RWPE2 (cell line): ENCODE data around the gene KCNK3.
A peak's percentile ranks its signal among the peaks of the same experiment; 100 is the strongest.
"Not testable (repeated sequence)": the region's sequence is repeated elsewhere in the genome, so short reads cannot be mapped to it uniquely, and the experiment has no call there.

Experiments used
- ATAC-seq: fragments of 200-7000 bp; cut with Tn5 transposase; 3 replicates; pipeline ENCODE4 v1.9.1; 2021; ENCODE audit warnings: low read depth
- DNase-seq: peaks from one replicate; pipeline ENCODE4 v3.0.0-alpha.2; 2020; ENCODE audit warnings: low spot score
- H3K27ac ChIP-seq: fragments of 450-650 bp; 2 replicates; pipeline ENCODE4 v1.5.1; 2017; ENCODE audit warnings: mild to moderate bottlenecking; ENCODE audit not compliant: poor library complexity, severe bottlenecking
- H3K27me3 ChIP-seq: fragments of 250-450 bp; sonication (Bioruptor Pico); 2 replicates; pipeline ENCODE4 v1.5.1; 2021; ENCODE audit warnings: mild to moderate bottlenecking, moderate library complexity; ENCODE audit not compliant: insufficient read depth, poor library complexity, severe bottlenecking
- H3K36me3 ChIP-seq: fragments of 250-450 bp; sonication (Bioruptor Pico); 2 replicates; pipeline ENCODE4 v1.5.1; 2020; ENCODE audit warnings: low read depth, mild to moderate bottlenecking, moderate library complexity
- H3K4me1 ChIP-seq: fragments of 250-450 bp; sonication (Bioruptor Pico); 2 replicates; pipeline ENCODE4 v1.5.1; 2021; ENCODE audit warnings: mild to moderate bottlenecking, moderate library complexity; ENCODE audit not compliant: insufficient read depth, poor library complexity, severe bottlenecking
- H3K4me3 ChIP-seq: fragments of 250-450 bp; sonication (Bioruptor Pico); 2 replicates; pipeline ENCODE4 v1.5.1; 2021; ENCODE audit warnings: mild to moderate bottlenecking, moderate library complexity; ENCODE audit not compliant: severe bottlenecking
- H3K9me3 ChIP-seq: fragments of 250-450 bp; sonication (Bioruptor Pico); 2 replicates; pipeline ENCODE4 v1.5.1; 2021; ENCODE audit warnings: mild to moderate bottlenecking, moderate library complexity; ENCODE audit not compliant: severe bottlenecking
- TF ChIP-seq, protein P1 (sequence below): fragments of 450-650 bp; IDR thresholded peaks from one replicate; pipeline ENCODE4 v1.5.1; 2017; ENCODE audit warnings: mild to moderate bottlenecking, moderate library complexity; ENCODE audit not compliant: poor library complexity, severe bottlenecking

The KCNK3 gene

DNA sequence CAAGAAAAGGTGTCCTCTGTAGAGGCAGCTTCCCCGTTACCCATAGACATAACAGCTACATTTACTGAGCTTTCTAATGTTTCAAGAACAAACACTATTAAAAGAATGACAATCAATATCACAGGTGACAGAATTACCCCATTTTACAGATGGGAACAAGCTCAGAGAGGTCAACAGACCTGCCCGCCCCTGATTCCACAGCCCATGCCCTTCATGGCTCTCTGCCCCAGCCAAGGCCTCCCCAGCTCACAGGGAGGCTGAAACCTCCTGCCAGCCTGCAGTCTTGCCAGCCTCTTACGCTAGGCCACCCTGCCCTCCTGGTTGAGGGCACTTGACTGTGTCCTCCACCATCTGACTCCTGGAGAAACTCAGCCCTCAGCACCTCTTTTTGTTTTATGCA is 52.4 kb downstream of the KCNK3 start:
- H3K27me3 ChIP-seq, result no peaks in the 10 kb centered on the region
- no peak overlapping the region for H3K27ac ChIP-seq
- H3K4me1 ChIP-seq, result peaks cover 4% of the 10 kb centered on the region
- H3K36me3 ChIP-seq, result no peaks in the 10 kb centered on the region
- DNase-seq (no peak), ATAC-seq (no peak)
- no peak overlapping the region for H3K4me3 ChIP-seq
- TF ChIP-seq, protein P1, sequence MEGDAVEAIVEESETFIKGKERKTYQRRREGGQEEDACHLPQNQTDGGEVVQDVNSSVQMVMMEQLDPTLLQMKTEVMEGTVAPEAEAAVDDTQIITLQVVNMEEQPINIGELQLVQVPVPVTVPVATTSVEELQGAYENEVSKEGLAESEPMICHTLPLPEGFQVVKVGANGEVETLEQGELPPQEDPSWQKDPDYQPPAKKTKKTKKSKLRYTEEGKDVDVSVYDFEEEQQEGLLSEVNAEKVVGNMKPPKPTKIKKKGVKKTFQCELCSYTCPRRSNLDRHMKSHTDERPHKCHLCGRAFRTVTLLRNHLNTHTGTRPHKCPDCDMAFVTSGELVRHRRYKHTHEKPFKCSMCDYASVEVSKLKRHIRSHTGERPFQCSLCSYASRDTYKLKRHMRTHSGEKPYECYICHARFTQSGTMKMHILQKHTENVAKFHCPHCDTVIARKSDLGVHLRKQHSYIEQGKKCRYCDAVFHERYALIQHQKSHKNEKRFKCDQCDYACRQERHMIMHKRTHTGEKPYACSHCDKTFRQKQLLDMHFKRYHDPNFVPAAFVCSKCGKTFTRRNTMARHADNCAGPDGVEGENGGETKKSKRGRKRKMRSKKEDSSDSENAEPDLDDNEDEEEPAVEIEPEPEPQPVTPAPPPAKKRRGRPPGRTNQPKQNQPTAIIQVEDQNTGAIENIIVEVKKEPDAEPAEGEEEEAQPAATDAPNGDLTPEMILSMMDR, result no peak
- no peaks in the 10 kb centered on the region for H3K9me3 ChIP-seq

DNA sequence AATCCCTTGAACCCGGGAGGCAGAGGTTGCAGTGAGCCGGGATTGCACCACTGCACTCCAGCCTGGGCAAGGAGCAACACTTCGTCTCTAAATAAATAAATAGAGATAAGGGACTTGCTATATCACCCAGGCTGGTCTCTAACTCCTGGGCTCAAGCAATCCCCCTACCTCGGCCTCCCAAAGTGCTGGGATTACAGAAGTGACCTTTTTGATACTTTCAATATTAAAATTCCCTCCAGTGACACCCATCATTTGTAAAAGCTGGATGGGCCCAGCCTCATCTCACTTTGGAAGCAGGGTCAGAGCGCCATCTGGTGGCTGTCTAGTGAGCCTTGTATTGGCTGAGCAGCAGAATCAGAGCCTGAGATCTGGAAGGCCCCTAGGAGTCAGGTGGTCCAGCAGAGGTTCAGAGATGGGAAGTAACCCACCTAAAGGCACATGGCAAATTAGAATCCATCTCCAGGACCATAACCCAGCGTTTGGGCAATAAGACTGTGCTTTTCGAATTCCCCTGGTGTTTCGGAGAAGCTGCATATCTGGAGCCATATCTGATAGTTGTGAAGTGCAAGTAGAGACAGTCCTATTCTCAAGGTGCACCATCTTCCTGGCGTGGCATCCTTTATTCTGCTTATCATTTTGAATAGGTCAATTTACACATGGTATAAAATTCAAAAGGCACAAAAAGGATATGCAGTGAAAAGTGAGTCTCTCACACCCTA is 53.2 kb downstream of the KCNK3 start:
- peaks cover 10% of the 10 kb centered on the region for H3K4me1 ChIP-seq
- TF ChIP-seq, protein P1, result peak; percentile 92
- DNase-seq, result no peak
- H3K27me3 ChIP-seq, result no peaks in the 10 kb centered on the region
- H3K9me3 ChIP-seq, result no peaks in the 10 kb centered on the region
- ATAC-seq, result peak; percentile 90
- H3K27ac ChIP-seq, result no peak overlapping the region
- no peak overlapping the region for H3K4me3 ChIP-seq
- H3K36me3 ChIP-seq, result no peaks in the 10 kb centered on the region

DNA sequence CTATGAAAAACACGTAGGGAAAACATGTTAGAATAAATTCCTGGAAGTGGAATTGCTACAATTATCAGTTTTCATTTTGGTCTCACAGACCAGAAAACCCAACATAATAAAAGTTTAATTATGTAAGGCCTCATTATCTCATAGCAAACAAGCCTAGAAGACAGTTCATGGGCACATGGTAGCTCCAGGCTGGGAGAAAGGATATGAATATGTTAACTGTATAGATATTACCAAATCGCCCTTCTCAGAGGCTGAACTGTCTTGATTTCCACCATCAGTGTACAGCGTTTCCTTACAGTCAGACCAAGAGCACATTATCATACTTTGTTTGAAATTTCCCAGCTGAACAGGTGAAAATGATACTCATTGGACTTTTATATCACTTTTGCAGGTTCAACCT is 54.4 kb downstream of the KCNK3 start:
- DNase-seq (no peak), ATAC-seq (no peak)
- H3K36me3 ChIP-seq, result no peaks in the 10 kb centered on the region
- H3K9me3 ChIP-seq, result no peaks in the 10 kb centered on the region
- H3K4me3 ChIP-seq, result no peak overlapping the region
- H3K4me1 ChIP-seq, result peaks cover 10% of the 10 kb centered on the region
- TF ChIP-seq, protein P1, result no peak
- no peaks in the 10 kb centered on the region for H3K27me3 ChIP-seq
- H3K27ac ChIP-seq, result no peak overlapping the region

DNA sequence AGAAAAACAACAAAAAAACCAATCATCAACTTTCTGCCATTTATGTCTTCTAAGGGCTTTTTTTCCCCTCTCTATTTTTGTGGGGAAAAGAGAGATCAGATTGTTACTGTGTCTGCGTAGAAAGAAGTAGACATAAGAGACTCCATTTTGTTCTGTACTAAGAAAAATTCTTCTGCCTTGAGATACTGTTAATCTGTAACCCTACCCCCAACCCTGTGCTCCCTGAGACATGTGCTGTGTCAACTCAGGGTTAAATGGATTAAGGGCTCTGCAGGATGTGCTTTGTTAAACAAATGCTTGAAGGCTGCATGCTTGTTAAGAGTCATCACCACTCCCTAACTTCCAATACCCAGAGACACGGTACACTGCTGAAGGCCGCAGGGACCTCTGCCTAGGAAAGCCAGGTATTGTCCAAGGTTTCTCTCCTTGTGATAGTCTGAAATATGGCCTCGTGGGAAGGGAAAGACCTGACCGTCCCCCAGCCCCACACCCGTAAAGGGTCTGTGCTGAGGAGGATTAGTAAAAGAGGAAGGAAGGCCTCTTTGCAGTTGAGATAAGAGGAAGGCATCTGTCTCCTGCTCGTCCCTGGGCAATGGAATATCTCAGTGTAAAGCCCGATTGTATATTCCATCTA is 57.4 kb downstream of the KCNK3 start:
- not testable (repeated sequence) for H3K9me3 ChIP-seq, H3K27me3 ChIP-seq, H3K4me3 ChIP-seq, H3K36me3 ChIP-seq, DNase-seq, H3K4me1 ChIP-seq
- ATAC-seq, result peak; percentile 61; the same call in 2 of the 3 replicates
- H3K27ac ChIP-seq, result peak overlapping the region; percentile 23

DNA sequence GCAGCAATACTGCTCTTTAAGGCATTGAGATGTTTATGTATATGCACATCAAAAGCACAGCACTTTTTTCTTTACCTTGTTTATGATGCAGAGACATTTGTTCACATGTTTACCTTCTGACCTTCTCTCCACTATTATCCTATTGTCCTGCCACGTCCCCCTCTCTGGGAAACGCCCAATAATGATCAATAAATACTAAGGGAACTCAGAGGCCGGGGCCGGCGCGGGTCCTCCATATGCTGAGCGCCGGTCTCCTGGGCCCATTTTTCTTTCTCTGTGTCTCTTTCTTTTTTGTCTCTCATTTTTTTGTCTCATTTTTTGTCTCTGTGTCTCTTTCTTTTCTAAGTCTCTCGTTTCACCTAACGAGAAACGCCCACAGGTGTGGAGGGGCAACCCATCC is 57.9 kb downstream of the KCNK3 start:
- not testable (repeated sequence) for H3K36me3 ChIP-seq, H3K4me1 ChIP-seq, H3K27me3 ChIP-seq, H3K4me3 ChIP-seq, ATAC-seq, H3K9me3 ChIP-seq, DNase-seq
- peak overlapping the region; percentile 23 for H3K27ac ChIP-seq

DNA sequence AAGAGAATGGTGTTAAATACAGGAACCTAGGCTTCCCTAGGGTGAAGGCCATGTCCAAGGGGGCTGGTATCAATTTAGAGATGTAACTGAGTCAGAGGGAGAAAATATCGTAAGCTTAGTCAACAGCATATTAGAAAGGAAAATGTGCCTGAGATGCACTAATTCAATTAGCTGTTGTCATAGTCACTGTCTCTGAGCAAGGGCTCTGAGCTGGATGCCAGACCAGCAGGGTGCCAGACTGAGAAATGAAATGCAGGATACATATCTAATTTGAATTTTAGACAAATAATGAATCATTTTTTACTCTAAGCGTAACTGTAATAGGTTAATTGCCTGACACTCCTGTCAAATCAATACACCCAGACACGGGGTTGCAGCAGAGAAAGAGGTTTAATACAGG is 60.1 kb downstream of the KCNK3 start:
- Histone ChIP-seq H3K4me3 (no peak overlapping the region), H3K9me3 (no peaks in the 10 kb centered on the region), H3K36me3 (no peaks in the 10 kb centered on the region), H3K4me1 (peaks cover 21% of the 10 kb centered on the region), H3K27me3 (no peaks in the 10 kb centered on the region), H3K27ac (no peak overlapping the region)
- no peak for ATAC-seq
- TF ChIP-seq, protein P1, result no peak
- no peak for DNase-seq
